HG03469 (cell line): ENCODE data around the gene CKS2.

ENCODE experiments used
- ATAC-seq: cut with Tn5 transposase; IDR thresholded peaks from one replicate; pipeline ENCODE4 v1.9.1; 2021; ENCODE audit warnings: mild to moderate bottlenecking, moderate library complexity, moderate number of reproducible peaks; ENCODE audit not compliant: unreplicated experiment

The CKS2 gene

GRCh38 chr9:89363921-89364665 is 53.1 kb downstream of the CKS2 start:
- ATAC-seq = no peak

GRCh38 chr9:89364666-89365531 is 53.9 kb downstream of the CKS2 start:
- no peak for ATAC-seq

- no peak for ATAC-seq
Observed at GRCh38 chr9:89365532-89365912, 54.5 kb downstream of the CKS2 start.
